GM21515 (cell line): ENCODE data around the gene ADAMTS3.
"Not testable (repeated sequence)": the region's sequence is repeated elsewhere in the genome, so short reads cannot be mapped to it uniquely, and the experiment has no call there.

ENCODE experiments used
- ATAC-seq: cut with Tn5 transposase; IDR thresholded peaks from one replicate; pipeline ENCODE4 v1.9.1; 2021; ENCODE audit not compliant: unreplicated experiment

Gene ADAMTS3

GRCh38 chr4:72553540-72554337 is 15.3 kb downstream of the ADAMTS3 start:
- ATAC-seq, result no peak

GRCh38 chr4:72552447-72552846 is 16.6 kb downstream of the ADAMTS3 start:
- ATAC-seq, result no peak

DNA sequence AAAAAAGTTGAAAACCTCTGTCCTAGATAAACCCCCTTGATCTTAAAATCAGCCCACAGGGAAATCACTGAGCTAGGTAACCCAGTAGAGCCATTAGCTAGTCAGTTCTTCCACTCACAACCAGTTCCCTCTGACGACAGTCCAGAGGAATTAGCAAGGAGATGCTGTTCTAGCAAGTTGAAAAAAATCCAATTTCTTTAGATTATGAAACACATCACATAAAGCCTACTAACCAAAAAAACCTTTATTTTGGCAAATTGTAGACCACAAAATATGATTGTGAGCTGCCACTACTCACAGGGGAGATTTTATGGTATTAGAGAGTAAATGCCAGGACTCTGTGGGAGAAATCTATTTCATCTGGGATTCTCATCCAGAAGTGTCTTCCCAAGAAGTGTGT is 22.6 kb downstream of the ADAMTS3 start:
- no peak for ATAC-seq

GRCh38 chr4:72540694-72541093 is 28.3 kb downstream of the ADAMTS3 start:
- not testable (repeated sequence) for ATAC-seq

- no peak for ATAC-seq
These were observed 31.0 kb downstream of the ADAMTS3 start for GRCh38 chr4:72538006-72538405.

- no peak for ATAC-seq
These were observed 32.6 kb downstream of the ADAMTS3 start for GRCh38 chr4:72536443-72536842.

DNA sequence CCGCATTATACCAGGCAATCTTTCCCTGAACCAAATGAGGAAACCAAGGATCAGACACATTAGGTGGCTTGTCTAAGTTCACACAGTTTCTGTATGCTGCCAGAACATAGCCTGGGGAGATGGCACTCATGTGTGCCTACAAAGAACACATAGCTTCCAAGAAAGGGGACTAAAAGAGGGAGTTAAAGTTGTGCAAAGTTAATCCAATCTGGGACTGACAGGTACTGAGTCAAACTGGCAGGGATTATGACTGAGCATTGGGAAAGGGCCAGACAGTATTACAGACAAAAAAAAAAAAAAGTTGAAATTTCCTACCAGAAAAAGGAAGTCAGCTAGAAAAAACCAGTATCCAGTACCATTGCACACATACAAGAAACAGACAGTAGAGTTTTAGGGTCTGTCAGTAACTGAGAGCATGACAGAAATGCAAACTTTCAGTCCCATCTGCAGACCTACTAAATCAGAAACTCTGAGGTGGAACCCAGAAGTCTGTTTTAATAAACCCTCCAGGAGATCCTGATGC is 37.2 kb downstream of the ADAMTS3 start:
- ATAC-seq, result no peak

GRCh38 chr4:72531322-72531721 is 37.7 kb downstream of the ADAMTS3 start:
- ATAC-seq, result no peak

GRCh38 chr4:72529148-72529822 is 39.7 kb downstream of the ADAMTS3 start:
- no peak for ATAC-seq

- ATAC-seq, result no peak
These were observed 41.9 kb downstream of the ADAMTS3 start for GRCh38 chr4:72527038-72527646.

- no peak for ATAC-seq
These were observed 43.1 kb downstream of the ADAMTS3 start for GRCh38 chr4:72525938-72526337.

DNA sequence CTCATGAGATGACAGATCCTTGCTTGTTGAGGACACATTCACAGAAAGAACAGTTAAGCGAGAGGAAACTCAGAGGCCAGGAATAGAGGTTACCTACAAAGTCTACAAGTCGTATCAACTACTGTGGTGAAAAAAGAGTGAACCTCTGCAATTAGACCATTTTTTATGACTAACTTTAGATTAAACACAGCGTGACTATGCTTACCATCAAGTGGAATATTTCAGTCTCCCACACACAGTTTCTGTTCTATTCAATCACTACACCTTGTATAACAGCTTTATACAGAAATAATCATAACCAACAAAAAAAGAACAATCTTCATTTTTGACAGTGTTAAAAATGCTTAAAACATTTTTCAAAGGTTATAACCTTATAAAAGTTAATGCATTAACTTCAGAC is 46.6 kb downstream of the ADAMTS3 start:
- no peak for ATAC-seq

DNA sequence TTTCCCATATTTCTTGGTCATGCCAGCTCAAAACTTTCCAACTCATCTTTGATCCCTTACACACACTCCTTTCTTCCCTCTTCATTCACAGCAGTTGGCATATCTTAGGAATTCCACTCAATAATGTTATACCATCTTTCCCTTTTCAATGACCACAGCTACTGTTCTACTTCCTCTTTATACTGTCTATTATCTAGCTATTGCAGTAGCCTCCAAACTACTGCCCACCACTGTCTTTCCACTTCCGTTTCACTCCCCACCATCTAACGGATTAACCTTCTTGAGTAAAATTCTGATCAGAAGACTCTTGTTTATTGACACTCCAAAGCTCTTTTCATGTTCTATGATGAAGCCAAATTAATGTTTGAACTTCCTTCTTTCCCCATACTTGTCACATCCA is 55.8 kb downstream of the ADAMTS3 start:
- ATAC-seq, result no peak

- no peak for ATAC-seq
These were observed 61.1 kb downstream of the ADAMTS3 start for GRCh38 chr4:72507860-72508419.

DNA sequence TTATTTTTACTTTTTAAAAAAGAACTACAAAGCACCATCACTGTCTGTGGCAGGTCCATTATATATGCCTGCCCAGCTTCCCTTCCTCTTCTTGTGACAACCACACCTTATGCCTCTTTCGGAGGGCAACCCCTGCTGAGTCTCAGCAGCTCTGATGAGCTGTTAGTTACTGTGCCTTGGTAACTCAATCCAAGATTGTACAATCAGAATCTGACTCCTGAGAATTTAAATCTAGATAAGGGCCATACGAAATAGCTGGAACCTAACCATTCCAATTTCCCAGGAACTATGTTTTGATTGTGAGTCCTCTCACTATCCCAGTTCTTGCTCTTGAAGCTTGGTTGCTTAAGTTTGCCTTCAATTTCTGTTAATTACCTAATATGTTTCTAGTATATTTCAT is 61.9 kb downstream of the ADAMTS3 start:
- ATAC-seq, result no peak

DNA sequence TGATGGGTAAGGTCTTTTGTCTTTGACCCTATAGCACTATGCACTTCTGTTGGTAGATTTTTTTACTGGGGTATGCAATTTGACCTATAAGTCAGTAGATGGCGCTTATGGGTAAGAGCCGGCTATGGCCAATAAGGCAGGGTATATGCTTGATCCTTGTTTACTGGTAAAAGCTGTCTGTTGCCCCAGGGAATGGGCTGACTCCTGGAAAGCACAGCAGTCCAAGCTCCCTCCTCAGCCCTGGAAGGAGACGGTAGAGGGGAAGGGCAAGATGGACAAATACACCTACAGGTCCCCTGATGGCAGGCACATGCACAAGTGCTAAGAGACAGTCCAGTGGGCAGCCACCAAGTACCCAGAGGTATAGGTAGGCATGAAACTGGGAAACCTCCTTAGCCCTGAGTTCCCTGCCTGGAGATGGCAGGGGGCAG is 63.7 kb downstream of the ADAMTS3 start:
- peak; percentile 96 for ATAC-seq

- no peak for ATAC-seq
These were observed 68.8 kb downstream of the ADAMTS3 start for GRCh38 chr4:72500214-72500613.

- ATAC-seq, result no peak
These were observed 72.9 kb downstream of the ADAMTS3 start for GRCh38 chr4:72496119-72496518.

DNA sequence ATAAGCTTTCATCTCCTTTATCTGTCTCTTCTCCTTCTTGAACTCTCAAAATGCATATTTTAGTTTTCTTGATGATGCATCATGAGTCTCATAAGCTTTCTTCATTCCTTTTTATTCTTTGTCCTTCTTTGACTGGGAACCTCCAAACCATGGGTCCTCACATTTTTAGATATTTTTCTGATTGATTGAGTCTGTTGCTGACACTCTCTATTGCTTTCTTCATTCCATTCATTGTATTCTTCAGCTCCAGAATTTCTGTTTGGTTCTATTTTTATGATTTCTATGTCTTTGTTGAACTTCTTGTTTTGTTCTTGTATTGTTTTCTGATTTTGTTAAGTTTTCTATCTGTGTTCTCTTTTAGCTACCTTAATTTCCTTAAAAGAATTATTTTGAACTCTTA is 74.9 kb downstream of the ADAMTS3 start:
- ATAC-seq, result no peak

GRCh38 chr4:72489267-72489666 is 79.8 kb downstream of the ADAMTS3 start:
- no peak for ATAC-seq

GRCh38 chr4:72486991-72487390 is 82.0 kb downstream of the ADAMTS3 start:
- ATAC-seq, result no peak
